Activated gamma-delta T cell (primary cell): ENCODE data around the gene RDH8.
A peak's percentile ranks its signal among the peaks of the same experiment; 100 is the strongest.
"Not testable (repeated sequence)": the region's sequence is repeated elsewhere in the genome, so short reads cannot be mapped to it uniquely, and the experiment has no call there.

ENCODE experiments used
- DNase-seq: peaks from one replicate; lab custom pipeline; 2025; lab: John Stamatoyannopoulos, UW

Gene RDH8

DNA sequence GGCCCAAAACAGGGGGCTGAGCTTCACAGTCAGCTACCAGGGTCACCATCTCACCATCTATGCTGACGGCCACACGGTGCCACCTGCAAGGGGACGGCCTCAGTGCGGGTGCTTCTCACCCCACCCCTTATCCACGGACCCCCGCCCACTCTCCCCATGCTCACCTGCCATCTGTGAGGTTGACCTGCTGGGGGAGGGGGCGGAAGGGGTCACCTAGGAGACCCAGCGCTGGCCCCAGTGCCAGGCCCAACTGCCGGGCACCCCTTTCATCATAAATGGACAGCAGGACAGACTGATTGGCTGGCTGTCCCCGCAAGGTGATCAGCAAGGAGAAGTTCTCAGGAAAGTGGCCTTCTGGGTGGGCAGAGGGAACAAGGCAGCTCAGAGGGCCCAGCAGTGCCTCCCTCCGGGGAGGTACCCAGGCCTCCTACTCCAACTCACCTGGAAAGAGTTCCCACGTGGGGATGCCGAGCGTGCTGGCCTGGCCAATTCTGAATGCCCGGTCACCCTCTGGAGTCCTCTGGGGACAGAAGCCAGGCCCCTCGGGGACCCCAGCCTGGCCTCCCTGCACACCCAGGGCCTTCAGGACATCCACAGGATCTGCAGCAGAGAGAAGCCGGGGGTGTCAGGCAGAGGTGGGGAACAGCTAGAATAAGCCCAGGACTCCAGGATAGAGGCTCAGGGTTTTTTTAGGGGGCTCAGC lies 7.5 kb upstream of the RDH8 start:
- no peak for DNase-seq

DNA sequence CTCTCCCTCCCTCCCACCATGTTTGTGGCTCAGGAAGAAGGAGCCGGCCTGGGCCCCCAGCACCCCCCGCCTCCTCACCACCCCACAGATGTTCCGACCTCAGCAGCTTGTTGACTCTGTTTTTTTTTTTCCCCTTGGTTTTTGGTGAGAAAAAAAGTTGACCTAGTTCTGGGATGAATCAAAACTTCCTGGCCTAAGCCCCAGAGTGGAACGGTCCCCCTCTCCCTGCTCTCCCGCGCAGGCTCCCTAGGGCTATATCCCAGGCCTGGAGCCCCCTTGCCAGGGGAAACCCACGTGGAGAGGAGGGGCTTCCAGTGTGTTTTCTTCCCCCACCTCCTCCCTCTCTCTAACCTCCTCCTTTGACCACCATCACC lies 7.0 kb upstream of the RDH8 start:
- DNase-seq: no peak

DNA sequence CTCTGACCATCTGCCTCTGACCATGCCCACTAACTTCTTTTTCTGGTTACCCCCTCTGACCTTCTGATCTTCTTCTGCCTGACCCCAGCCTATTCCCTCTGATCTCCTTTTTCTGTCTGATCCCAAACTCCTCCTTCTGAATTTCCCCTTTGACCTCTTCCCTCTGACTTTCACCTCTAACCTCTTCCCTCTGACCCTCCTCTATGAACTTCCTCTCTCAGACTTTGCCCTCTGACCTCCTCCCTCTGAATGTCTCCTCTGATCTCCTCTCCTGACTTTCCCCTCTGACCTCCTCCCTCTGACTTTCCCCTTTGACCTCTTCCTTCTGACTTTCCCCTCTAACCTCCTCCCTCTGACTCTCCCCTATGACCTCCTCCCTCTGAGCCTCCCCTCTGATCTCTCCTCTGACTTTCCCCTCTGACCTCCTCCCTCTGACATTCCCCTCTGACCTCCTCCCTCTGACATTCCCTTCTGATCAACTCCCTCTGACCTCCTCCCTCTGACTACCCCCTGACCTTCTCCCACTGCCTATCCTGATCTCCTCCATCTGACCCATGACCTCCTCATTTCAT lies 6.4 kb upstream of the RDH8 start:
- no peak for DNase-seq

DNA sequence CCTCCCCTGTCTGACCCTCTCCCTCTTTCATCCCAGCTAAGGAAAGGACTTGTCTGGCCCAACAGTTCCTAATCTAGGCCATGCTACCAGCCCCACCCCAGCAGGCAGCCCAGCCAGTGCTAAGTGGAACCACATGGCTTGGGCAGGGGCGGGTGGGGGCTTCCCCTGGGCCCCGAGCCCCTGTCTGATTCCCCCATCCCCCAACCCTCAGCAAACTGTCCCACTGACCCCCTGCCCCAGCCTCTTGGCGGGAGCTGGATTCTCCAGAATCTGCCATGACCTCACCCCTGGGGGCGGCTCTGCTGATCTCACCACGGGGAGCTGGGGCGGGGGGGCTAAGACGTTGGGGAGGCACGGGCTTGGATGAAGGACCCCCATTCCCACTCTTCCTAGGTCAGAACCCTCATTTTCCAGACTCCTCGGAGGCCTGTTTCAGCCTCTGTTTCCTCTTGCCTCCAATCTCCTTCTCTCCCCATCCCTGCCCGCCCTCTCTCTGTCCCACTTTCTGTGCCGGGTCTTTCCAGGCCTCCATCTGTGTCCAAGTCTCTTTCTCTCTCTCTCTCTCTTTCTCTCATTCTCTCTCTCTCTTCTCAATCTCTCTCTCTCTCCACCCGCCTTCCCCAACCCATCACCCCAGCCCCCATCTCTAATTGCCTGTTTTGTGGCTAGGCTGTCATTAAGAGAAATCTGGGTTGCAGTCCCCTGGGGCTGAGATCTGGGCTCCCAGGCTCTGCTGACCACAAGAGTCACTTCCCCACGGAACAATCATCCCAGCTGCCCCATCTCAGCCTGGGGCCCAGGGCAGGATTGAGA lies 5.7 kb upstream of the RDH8 start:
- no peak for DNase-seq

GRCh38 chr19:10008184-10008765 lies 5.0 kb upstream of the RDH8 start:
- DNase-seq: no peak

DNA sequence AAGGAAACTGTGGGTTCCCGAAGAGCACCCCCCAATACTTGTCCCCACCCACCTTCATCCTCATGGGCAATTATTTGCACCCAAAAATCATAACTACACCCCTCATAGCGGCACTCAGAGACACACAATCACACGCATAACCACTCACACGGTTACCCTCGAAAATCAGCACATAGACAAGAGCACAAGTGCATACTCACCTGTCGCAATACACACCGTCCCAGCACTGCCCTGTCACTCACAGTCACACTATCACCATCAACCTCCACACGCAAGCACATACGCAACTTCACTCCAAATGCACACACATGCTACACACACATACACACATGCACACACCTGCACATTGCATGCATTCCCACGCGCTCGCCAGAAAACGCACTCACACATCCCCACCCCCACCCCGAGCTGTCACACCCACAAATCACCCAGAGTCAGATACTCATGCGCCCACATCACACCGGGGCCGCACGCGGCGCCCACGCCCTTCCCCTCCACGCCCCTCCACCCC lies 3.5 kb upstream of the RDH8 start:
- DNase-seq: no peak

- DNase-seq: no peak
Observed at GRCh38 chr19:10010247-10010691, 3.0 kb upstream of the RDH8 start, which contains the start of gene COL5A3. TSS of gene COL5A3 (minus strand) at chr19:10010504. CDS start at chr19:10010385, 119 bp downstream.

- no peak for DNase-seq
Observed at GRCh38 chr19:10010939-10011338, 2.3 kb upstream of the RDH8 start.

GRCh38 chr19:10011974-10012373 lies 1.3 kb upstream of the RDH8 start:
- no peak for DNase-seq

- DNase-seq: no peak
Observed at GRCh38 chr19:10013834-10014618, 743 bp downstream of the RDH8 start.

DNA sequence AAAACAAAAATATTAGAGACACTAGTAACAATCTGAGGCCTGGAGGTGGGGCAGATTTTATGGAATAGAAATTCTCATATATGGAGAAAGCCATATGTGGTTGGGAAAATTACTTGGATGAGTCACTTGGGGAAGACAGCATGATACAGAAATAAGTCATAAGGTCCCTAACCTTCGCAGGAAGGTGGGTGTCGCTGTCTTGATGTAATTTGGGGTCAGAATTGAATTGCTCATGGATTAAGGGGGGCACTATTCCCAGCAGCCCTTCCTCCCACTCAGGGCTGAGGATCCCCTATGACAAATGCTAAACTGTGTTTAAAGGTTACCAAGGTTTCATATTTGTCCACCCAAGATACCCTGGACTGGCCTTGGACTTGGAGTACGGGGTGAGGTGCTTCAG lies 5.0 kb downstream of the RDH8 start:
- no peak for DNase-seq

GRCh38 chr19:10018786-10019185 lies 5.5 kb downstream of the RDH8 start:
- no peak for DNase-seq

DNA sequence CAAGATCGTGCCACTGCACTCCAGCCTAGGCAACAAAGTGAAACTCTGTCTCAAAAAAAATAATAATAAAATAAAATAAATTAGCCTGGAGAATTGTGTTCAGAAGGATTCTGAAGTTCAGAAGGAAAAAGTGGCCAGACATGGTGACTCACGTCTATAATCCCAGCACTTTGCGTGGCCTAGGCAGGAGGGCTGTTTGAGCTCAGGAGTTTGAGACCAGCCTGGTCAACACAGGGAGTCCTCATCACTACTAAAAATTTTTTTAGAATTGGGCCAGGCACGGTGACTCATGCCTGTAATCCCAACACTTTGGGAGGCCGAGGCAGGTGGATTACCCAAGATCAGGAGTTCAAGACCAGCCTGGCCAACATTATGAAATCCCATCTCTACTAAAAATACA lies 6.0 kb downstream of the RDH8 start:
- DNase-seq: no peak

GRCh38 chr19:10020851-10021250 lies 7.6 kb downstream of the RDH8 start:
- DNase-seq: no peak

DNA sequence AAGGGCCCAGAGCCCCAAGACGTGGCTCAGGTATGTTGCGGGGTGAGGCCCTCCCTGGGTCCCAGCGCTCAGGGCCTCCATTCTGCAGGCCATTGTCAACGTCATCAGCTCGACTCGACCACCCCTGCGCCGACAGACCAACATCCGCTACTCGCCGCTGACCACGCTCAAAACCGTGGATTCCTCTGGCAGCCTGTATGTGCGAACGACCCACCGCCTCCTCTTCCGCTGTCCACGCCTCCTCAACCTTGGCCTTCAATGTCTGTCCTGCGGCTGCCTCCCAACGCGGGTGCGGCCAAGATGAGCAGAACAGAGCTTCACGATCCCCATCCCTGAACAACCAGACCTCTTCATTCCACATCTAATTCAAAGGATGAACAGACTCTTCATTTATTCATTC lies 8.2 kb downstream of the RDH8 start:
- no peak for DNase-seq

GRCh38 chr19:10021863-10022262 lies 8.6 kb downstream of the RDH8 start:
- no peak for DNase-seq

GRCh38 chr19:10023096-10023495 lies 9.8 kb downstream of the RDH8 start:
- not testable (repeated sequence) for DNase-seq

GRCh38 chr19:10026744-10027143 lies 13.5 kb downstream of the RDH8 start:
- DNase-seq: no peak

- DNase-seq: peak; percentile 33
Observed at GRCh38 chr19:10027158-10027997, 14.1 kb downstream of the RDH8 start.

- no peak for DNase-seq
Observed at GRCh38 chr19:10033614-10034013, 20.3 kb downstream of the RDH8 start.
